Measurements from ENCODE around the gene NEK6.

Gene NEK6

DNA sequence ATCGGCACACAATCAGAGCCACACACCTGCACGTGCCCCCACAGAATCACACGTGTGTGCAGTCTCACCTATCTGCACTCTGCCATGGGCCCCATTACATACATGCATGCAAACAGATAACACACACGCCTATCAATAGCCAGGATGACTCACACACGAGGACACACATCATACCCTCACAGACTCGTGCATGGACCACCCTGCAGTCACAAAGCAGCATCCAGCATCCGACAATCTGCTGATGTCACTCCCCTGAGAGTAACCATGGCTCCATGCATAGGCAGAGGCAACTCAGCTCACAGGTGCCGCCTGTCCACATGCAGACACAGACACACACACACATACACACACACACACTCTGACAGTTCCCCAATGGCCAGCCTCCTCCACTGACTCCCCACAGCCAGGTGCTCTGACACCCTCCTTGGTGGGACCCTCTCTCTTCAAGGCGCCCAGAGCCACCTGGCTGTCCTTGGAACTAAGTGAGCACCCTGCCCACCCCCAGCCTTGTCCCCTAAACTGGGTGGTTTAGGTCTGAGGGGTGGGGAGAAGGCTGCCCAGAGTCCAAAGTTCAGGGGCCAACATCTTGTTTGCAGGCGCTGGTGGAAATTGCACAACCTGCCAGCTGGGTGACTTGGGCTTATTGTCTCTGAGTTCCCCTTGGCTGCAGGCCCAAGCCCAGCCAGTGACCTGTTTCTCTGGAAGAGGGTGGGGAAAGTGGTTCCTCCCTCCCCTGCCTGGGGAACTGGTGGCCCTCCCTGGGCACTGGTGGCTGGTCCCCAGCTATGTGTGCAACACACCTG lies 34.6 kb upstream of the NEK6 start:
- TF ChIP-seq, protein P1, sequence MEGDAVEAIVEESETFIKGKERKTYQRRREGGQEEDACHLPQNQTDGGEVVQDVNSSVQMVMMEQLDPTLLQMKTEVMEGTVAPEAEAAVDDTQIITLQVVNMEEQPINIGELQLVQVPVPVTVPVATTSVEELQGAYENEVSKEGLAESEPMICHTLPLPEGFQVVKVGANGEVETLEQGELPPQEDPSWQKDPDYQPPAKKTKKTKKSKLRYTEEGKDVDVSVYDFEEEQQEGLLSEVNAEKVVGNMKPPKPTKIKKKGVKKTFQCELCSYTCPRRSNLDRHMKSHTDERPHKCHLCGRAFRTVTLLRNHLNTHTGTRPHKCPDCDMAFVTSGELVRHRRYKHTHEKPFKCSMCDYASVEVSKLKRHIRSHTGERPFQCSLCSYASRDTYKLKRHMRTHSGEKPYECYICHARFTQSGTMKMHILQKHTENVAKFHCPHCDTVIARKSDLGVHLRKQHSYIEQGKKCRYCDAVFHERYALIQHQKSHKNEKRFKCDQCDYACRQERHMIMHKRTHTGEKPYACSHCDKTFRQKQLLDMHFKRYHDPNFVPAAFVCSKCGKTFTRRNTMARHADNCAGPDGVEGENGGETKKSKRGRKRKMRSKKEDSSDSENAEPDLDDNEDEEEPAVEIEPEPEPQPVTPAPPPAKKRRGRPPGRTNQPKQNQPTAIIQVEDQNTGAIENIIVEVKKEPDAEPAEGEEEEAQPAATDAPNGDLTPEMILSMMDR (IDR thresholded peaks at IDR 0.05; ENCODE audit: low read length, missing control alignments): no peak
- no peak overlapping the region for H3K4me3 ChIP-seq (replicated peaks; ENCODE audit: low read depth, low read length)
- peak; percentile 72 for DNase-seq (ENCODE audit: low read depth)

DNA sequence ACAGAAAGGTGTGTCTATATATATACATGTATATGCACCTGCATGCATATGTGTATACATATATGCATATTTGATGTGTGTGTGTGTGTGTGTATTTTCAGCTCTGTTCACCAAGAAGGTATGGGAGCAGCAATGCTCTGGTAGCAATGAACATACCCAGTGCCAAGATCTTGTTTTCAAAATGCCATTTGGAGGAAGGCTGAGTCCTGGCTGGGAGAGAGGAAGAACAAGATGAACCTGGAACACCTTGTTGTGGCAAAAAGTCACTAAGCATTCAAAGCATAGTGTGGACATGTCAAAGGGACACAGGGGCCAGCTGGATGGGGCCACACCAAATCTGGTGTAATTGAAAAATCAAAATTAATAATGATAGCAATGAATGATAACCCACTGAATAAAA lies 31.8 kb upstream of the NEK6 start:
- TF ChIP-seq, protein P1 (IDR thresholded peaks at IDR 0.05; ENCODE audit: low read length, missing control alignments): no peak
- DNase-seq (ENCODE audit: low read depth): no peak
- H3K4me3 ChIP-seq (replicated peaks; ENCODE audit: low read depth, low read length): no peak overlapping the region

DNA sequence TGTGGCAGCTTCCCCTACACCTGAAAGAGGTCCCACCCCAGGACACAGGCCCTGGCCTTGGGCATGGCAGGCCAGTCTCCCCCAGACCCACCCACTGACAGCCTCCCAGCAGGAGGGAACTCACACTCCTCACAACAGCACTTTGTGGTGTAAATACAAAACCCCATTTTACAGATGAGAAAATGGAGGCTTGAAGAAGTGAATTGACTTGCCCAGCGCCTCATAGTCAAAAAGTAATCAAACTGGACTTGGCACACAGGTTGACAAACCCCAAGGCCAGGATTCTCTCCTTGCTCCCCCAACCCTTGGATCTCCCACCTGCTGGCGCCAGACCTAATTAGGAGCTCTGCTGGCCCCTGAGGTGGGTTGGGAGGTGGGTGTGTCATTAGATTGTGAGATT lies 29.2 kb upstream of the NEK6 start:
- TF ChIP-seq, protein P1 (IDR thresholded peaks at IDR 0.05; ENCODE audit: low read length, missing control alignments): no peak
- H3K4me3 ChIP-seq (replicated peaks; ENCODE audit: low read depth, low read length): no peak overlapping the region
- DNase-seq (ENCODE audit: low read depth): no peak

DNA sequence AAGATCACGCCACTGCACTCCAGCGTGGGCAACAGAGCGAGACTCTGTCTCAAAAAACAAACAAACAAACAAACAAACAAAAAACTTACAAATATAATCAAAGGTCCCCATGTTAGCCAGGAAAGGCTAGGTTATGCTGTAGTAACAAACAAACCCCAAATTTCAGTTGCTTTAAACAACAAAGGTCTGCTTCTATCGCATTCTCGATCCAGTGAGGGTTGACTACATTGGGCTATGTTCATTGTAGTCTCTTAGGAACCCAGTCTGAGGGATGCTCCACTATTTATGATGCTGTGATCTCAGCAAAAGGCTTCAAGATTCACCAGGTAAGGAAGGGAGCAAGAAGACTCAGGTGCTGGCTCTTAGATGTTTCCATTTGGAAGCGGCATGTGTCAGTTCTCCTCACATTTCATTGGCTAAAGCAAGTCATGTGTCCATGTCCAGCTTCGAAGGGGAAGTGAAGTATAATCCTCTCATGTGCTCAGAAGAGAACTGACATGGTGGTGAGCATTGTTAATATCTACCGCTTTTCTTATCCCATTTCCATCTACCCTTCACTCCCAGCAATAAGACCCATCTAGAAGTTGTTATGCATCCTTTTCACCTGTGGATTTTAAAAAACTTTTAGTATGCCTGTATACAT lies 26.5 kb upstream of the NEK6 start:
- DNase-seq (ENCODE audit: low read depth): no peak
- no peak overlapping the region for H3K4me3 ChIP-seq (replicated peaks; ENCODE audit: low read depth, low read length)
- TF ChIP-seq, protein P1 (IDR thresholded peaks at IDR 0.05; ENCODE audit: low read length, missing control alignments): no peak

DNA sequence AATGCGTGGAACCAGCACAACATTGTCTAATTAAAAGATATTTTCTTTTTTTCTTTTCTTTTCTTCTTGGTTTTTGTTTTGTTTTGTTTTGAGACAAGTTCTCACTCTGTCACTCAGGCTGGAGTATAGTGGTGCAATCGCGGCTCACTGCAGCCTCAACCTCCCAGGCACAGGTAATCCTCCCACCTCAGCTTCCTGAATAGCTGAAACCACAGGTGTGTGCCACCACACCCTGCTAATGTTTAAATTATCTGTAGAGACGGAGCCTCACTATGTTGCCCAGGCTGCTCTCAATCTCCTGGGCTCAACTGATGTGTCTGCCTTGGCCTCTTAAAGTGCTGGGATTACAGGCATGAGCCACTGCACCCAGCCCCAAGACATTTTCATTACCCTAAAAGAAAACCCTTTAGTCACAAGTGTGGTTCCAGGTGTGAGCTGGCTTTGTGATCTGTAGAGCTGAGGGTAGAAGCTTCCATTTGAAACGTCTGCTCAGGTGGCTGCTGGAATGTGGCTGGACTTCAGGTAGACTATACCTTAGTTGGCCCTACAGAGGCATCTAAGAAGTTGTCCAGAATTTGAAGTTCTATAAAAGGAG lies 19.1 kb upstream of the NEK6 start:
- no peak for DNase-seq (ENCODE audit: low read depth)
- no peak overlapping the region for H3K4me3 ChIP-seq (replicated peaks; ENCODE audit: low read depth, low read length)
- TF ChIP-seq, protein P1 (IDR thresholded peaks at IDR 0.05; ENCODE audit: low read length, missing control alignments): no peak

DNA sequence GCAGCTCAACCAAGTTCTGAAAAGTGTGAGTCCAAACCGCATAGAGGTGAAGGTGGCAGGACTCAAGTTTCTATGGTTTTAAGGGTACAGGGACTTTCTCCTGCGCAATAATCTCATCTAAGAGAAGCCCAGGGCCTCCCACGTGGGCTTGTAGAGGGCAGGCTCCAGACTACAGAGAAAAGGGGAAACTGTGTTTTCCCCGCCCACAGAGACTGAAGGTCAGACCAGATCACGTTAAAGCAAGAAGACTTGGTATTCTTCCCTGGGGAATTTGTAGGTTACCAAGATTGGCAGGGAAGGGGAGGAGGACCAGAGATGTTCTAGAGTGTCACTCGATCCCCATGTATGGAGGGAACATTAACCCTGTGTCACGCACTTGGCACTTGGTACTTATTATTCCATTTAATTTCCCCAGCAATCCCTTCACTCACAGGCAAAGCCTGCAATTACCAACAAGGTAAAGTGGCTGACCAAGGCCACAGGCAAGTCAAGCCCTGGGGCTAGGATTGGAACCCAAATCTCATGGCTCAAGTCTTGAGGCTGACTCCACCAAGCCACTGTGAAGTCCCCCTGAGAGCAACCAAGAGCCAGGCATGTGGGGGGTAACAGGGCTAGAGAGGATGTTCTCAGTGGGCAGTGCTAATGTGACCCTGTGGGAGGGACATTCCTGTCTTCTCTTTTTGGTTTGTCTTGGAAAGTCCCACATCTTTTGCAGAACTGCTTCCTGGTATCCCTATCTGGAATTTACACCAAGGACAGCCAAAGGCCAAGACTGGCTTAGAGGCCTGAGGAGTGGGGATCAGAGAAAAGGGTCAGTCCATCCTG lies 18.3 kb upstream of the NEK6 start:
- H3K4me3 ChIP-seq (replicated peaks; ENCODE audit: low read depth, low read length): no peak overlapping the region
- no peak for DNase-seq (ENCODE audit: low read depth)
- TF ChIP-seq, protein P1 (IDR thresholded peaks at IDR 0.05; ENCODE audit: low read length, missing control alignments): no peak
